ENCODE results near the gene SLC6A18. TPM values are rescaled to one million over a fixed set of nuclear protein-coding genes. Genes with fewer than 3 reads are reported as not detected.

SLC6A18 gene
- total and polyA plus RNA-seq, 9 of the 15 experiments (the other 6 are each of a cell fraction or from before 2014, with no cell fraction given), result not detected

- TF ChIP-seq, protein P1, sequence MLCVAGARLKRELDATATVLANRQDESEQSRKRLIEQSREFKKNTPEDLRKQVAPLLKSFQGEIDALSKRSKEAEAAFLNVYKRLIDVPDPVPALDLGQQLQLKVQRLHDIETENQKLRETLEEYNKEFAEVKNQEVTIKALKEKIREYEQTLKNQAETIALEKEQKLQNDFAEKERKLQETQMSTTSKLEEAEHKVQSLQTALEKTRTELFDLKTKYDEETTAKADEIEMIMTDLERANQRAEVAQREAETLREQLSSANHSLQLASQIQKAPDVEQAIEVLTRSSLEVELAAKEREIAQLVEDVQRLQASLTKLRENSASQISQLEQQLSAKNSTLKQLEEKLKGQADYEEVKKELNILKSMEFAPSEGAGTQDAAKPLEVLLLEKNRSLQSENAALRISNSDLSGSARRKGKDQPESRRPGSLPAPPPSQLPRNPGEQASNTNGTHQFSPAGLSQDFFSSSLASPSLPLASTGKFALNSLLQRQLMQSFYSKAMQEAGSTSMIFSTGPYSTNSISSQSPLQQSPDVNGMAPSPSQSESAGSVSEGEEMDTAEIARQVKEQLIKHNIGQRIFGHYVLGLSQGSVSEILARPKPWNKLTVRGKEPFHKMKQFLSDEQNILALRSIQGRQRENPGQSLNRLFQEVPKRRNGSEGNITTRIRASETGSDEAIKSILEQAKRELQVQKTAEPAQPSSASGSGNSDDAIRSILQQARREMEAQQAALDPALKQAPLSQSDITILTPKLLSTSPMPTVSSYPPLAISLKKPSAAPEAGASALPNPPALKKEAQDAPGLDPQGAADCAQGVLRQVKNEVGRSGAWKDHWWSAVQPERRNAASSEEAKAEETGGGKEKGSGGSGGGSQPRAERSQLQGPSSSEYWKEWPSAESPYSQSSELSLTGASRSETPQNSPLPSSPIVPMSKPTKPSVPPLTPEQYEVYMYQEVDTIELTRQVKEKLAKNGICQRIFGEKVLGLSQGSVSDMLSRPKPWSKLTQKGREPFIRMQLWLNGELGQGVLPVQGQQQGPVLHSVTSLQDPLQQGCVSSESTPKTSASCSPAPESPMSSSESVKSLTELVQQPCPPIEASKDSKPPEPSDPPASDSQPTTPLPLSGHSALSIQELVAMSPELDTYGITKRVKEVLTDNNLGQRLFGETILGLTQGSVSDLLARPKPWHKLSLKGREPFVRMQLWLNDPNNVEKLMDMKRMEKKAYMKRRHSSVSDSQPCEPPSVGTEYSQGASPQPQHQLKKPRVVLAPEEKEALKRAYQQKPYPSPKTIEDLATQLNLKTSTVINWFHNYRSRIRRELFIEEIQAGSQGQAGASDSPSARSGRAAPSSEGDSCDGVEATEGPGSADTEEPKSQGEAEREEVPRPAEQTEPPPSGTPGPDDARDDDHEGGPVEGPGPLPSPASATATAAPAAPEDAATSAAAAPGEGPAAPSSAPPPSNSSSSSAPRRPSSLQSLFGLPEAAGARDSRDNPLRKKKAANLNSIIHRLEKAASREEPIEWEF (CRISPR knock-in tag; IDR thresholded peaks at IDR 0.05), result no peak
- TF ChIP-seq ZNF384 (IDR thresholded peaks at IDR 0.05; ENCODE audit: low read depth, low read length), result no peak
- TF ChIP-seq ELF4 (CRISPR knock-in tag; IDR thresholded peaks at IDR 0.05), result no peak
- no peak for TF ChIP-seq MTA1 (IDR thresholded peaks at IDR 0.05; ENCODE audit: borderline replicate concordance)
- peak; percentile 59 for TF ChIP-seq CBFA2T3 (IDR thresholded peaks at IDR 0.05)
- no peak for TF ChIP-seq PTTG1 (tag; IDR thresholded peaks at IDR 0.05; ENCODE audit: low read depth)
- TF ChIP-seq CHD2 (IDR thresholded peaks at IDR 0.05; ENCODE audit: low read depth, low read length), result no peak
- TF ChIP-seq MTA2 (IDR thresholded peaks at IDR 0.05; ENCODE audit: low read depth), result 0 out of 2 replicates have a peak, but pooled peaks have one; percentile 29
- no peak for TF ChIP-seq RFX1 (IDR thresholded peaks at IDR 0.05)
- no peak for TF ChIP-seq FIP1L1 (IDR thresholded peaks at IDR 0.05; ENCODE audit: low read depth, low read length, poor library complexity, severe bottlenecking)
- TF ChIP-seq HMGN3 (IDR thresholded peaks at IDR 0.05; ENCODE audit: borderline replicate concordance, extremely low read depth, insufficient read length, low read depth, low read length), result peak; percentile 16
- no peak for TF ChIP-seq PRMT5 (CRISPR knock-in tag; IDR thresholded peaks at IDR 0.05)
- no peak for TF ChIP-seq CBX2 (IDR thresholded peaks at IDR 0.05; ENCODE audit: insufficient read depth, low read length, poor library complexity, severe bottlenecking)
- no peak for TF ChIP-seq ARNT (IDR thresholded peaks at IDR 0.05)
- TF ChIP-seq ZNF551 (CRISPR knock-in tag; IDR thresholded peaks at IDR 0.05), result no peak
- no peak for TF ChIP-seq GABPB1 (CRISPR knock-in tag; IDR thresholded peaks at IDR 0.05)
- TF ChIP-seq BRF1 (IDR thresholded peaks at IDR 0.05; ENCODE audit: borderline replicate concordance, extremely low read depth, insufficient read length), result no peak
- no peak for TF ChIP-seq SMARCE1 (IDR thresholded peaks at IDR 0.05)
- no peak for TF ChIP-seq ZNF639 (CRISPR knock-in tag; conservative IDR thresholded peaks at IDR 0.05 in 1 of 2, IDR thresholded peaks at IDR 0.05 in 1 of 2)
- TF ChIP-seq EP400 (IDR thresholded peaks at IDR 0.05), result no peak
- TF ChIP-seq RB1 (IDR thresholded peaks at IDR 0.05; ENCODE audit: low read depth), result no peak
- TF ChIP-seq ZNF174 (CRISPR knock-in tag; IDR thresholded peaks at IDR 0.05), result no peak
- no peak for TF ChIP-seq PPARD (CRISPR knock-in tag; IDR thresholded peaks at IDR 0.05)
- no peak for TF ChIP-seq CREB1 (IDR thresholded peaks at IDR 0.05)
- TF ChIP-seq CREB1 (CRISPR knock-in tag; IDR thresholded peaks at IDR 0.05), result 0 out of 2 replicates have a peak, but pooled peaks have one; percentile 42
These were observed 14.5 kb downstream of the SLC6A18 start (continued) for GRCh38 chr5:1239505-1240251.

Data from K562 (cell line).